ENCODE results near the gene KLF3. TPM values are rescaled to one million over a fixed set of nuclear protein-coding genes. Genes with fewer than 3 reads are reported as not detected.

KLF3 gene
- total and polyA plus RNA-seq, 2 of the 4 experiments (the other 2 are of a cell fraction), result 8.2 to 12.6 TPM

DNA sequence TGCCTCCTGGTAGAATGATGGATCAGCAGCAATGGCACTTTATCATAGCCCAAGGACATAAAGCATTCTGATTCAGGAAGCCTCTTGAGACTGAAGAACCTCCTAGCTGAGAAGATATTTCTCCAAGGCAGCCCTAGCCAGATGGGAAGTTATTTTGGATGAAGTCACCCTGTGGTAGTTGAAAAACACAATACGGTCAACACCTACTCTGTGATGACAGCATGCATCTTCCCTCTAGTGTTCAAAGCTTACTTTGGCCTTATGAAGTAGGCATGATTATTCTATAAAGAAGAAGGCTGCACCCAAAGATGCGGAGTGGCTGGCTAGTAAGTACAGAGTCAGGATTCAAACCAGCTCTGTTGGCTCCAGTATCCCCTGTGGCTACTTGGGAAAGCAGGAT is 70.9 kb downstream of the KLF3 start:
- H3K4ac ChIP-seq (ENCODE audit: low read depth, low read length), result no peak overlapping the region
- no peak overlapping the region for H3K56ac ChIP-seq (ENCODE audit: extremely low read depth, insufficient read depth, low read length)
- 0 out of 2 replicates have a peak, but pooled peaks cover 3% of the 10 kb centered on the region for H3K9me1 ChIP-seq (ENCODE audit: insufficient read depth, low read length)
- no peak overlapping the region for H3K27ac ChIP-seq (ENCODE audit: insufficient read depth, low read length)
- H4K5ac ChIP-seq (ENCODE audit: low read depth, low read length), result no peak overlapping the region
- no peak overlapping the region for H3K18ac ChIP-seq (ENCODE audit: low read depth, low read length)
- H2BK15ac ChIP-seq (ENCODE audit: low read depth, low read length), result no peak overlapping the region
- no peak overlapping the region for H3K9ac ChIP-seq (ENCODE audit: low read depth, low read length)
- no peak overlapping the region for H3K14ac ChIP-seq (replicated peaks; ENCODE audit: low read depth, low read length)
- TF ChIP-seq FOS (IDR thresholded peaks at IDR 0.05; ENCODE audit: low read depth, low read length) (no peak), POLR2A (IDR thresholded peaks at IDR 0.05; ENCODE audit: low read depth, low read length) (no peak), RCOR1 (IDR thresholded peaks at IDR 0.05; ENCODE audit: insufficient replicate concordance, low read length) (no peak), CEBPB (IDR thresholded peaks at IDR 0.05; ENCODE audit: low read depth, low read length) (no peak), MAZ (IDR thresholded peaks at IDR 0.05; ENCODE audit: borderline replicate concordance, low read depth, low read length) (no peak), CHD1 (IDR thresholded peaks at IDR 0.05; ENCODE audit: low read depth, low read length) (no peak), BHLHE40 (IDR thresholded peaks at IDR 0.05; ENCODE audit: low read depth, low read length) (no peak), MXI1 (IDR thresholded peaks at IDR 0.05; ENCODE audit: borderline replicate concordance, low read depth, low read length) (no peak), MAFK (IDR thresholded peaks at IDR 0.05; ENCODE audit: low read depth, low read length) (no peak), RFX5 (IDR thresholded peaks at IDR 0.05; ENCODE audit: low read depth, low read length) (no peak)
- TF ChIP-seq, protein P1, sequence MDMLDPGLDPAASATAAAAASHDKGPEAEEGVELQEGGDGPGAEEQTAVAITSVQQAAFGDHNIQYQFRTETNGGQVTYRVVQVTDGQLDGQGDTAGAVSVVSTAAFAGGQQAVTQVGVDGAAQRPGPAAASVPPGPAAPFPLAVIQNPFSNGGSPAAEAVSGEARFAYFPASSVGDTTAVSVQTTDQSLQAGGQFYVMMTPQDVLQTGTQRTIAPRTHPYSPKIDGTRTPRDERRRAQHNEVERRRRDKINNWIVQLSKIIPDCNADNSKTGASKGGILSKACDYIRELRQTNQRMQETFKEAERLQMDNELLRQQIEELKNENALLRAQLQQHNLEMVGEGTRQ (IDR thresholded peaks at IDR 0.05; ENCODE audit: low read depth, low read length), result no peak
- TF ChIP-seq, protein P2, sequence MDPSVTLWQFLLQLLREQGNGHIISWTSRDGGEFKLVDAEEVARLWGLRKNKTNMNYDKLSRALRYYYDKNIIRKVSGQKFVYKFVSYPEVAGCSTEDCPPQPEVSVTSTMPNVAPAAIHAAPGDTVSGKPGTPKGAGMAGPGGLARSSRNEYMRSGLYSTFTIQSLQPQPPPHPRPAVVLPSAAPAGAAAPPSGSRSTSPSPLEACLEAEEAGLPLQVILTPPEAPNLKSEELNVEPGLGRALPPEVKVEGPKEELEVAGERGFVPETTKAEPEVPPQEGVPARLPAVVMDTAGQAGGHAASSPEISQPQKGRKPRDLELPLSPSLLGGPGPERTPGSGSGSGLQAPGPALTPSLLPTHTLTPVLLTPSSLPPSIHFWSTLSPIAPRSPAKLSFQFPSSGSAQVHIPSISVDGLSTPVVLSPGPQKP (IDR thresholded peaks at IDR 0.05; ENCODE audit: borderline replicate concordance, low read depth, low read length), result no peak
- H3K4me2 ChIP-seq (ENCODE audit: low read depth, low read length), result no peak overlapping the region
- DNase-seq, result no peak
- H4K8ac ChIP-seq (ENCODE audit: low read depth in 2 of 2, low read length in 2 of 2), result no peak overlapping the region
- ATAC-seq (ENCODE audit: low read depth), result no peak
- H4K91ac ChIP-seq (ENCODE audit: insufficient read depth, low read depth, low read length), result no peak overlapping the region
- no peaks in the 10 kb centered on the region for H3K9me3 ChIP-seq (ENCODE audit: control insufficient read depth, insufficient read depth, low read length)
- no peak overlapping the region for H3K23ac ChIP-seq (ENCODE audit: low read depth, low read length)
- H2AK5ac ChIP-seq (ENCODE audit: low read depth, low read length), result no peak overlapping the region
- in situ Hi-C loops (cut with MboI; ENCODE audit: low sequenced_read_pairs) (loop anchor here (5.0 kb wide), 2 partner anchors 553 to 673 kb away; no protein-coding TSS in a partner anchor), dilution Hi-C loops (cut with HindIII; ENCODE audit: low sequenced_read_pairs, unreplicated experiment) (no loop called here), intact Hi-C loops (cut with micrococcal nuclease) (loop anchor here (10.0 kb wide), 1 partner anchor 930 kb away; no protein-coding TSS in a partner anchor)
- ChIA-PET POLR2A (ENCODE audit: unreplicated experiment) (no interaction called here), CTCF (interaction anchor here (0.6 to 1.0 kb wide), 3 partner anchors 23 to 555 kb away, joined by 3 to 4 read pairs (median 3); no protein-coding TSS in a partner anchor)
- no peak overlapping the region for H2AFZ ChIP-seq (replicated peaks; ENCODE audit: low read length, poor library complexity)
- 100% methylated on average over 1 of the region's 2 CpGs; no CpG with 5 or more reads in 1 of the 2 experiments for WGBS, 2 experiments (ENCODE audit: extremely low coverage in 2 of 2, insufficient read length in 1 of 2)
- H2AK9ac ChIP-seq (replicated peaks; ENCODE audit: low read depth, low read length, poor library complexity), result no peak overlapping the region
- H3K4me3 ChIP-seq (ENCODE audit: insufficient read depth, low read depth, low read length), result no peak overlapping the region
- no peaks in the 10 kb centered on the region for H3K79me1 ChIP-seq (ENCODE audit: low read depth in 1 of 2, low read length in 2 of 2)
- BruUV-seq (replicated peaks), result no TSS peak
- peaks cover 3% of the 10 kb centered on the region; the same call in 1 of the 2 replicates for H3K4me1 ChIP-seq (ENCODE audit: control insufficient read depth, insufficient read depth, low read length)
- no peaks in the 10 kb centered on the region for H3K36me3 ChIP-seq (ENCODE audit: control insufficient read depth, insufficient read depth, low read length)
- 0 out of 2 replicates have a peak, but pooled peaks cover 6% of the 10 kb centered on the region for H4K20me1 ChIP-seq (ENCODE audit: insufficient read depth, low read length)
- no peak overlapping the region for H2BK5ac ChIP-seq (ENCODE audit: low read depth, low read length, poor library complexity, severe bottlenecking)
- H2BK20ac ChIP-seq (ENCODE audit: low read depth, low read length), result no peak overlapping the region
- H3K27me3 ChIP-seq (ENCODE audit: control insufficient read depth, insufficient read depth, low read length), result peaks cover 7% of the 10 kb centered on the region
- no peak overlapping the region for H2BK120ac ChIP-seq (ENCODE audit: low read depth, low read length)
